KBM-7 (cell line): ENCODE results near the gene EML1.

Experiments used
- DNase-seq: peaks from one replicate; pipeline ENCODE4 v3.0.0-alpha.2; 2015
- in situ Hi-C: fragments of 300-500 bp; cut with MboI; formaldehyde crosslinking; loops from 2 replicates; pipeline ENCODE4 v1.14.3; 2020; ENCODE audit warnings: low sequenced_read_pairs, low pct_unique_long_range_greater_than_20kb, mixed read lengths

The EML1 gene

DNA sequence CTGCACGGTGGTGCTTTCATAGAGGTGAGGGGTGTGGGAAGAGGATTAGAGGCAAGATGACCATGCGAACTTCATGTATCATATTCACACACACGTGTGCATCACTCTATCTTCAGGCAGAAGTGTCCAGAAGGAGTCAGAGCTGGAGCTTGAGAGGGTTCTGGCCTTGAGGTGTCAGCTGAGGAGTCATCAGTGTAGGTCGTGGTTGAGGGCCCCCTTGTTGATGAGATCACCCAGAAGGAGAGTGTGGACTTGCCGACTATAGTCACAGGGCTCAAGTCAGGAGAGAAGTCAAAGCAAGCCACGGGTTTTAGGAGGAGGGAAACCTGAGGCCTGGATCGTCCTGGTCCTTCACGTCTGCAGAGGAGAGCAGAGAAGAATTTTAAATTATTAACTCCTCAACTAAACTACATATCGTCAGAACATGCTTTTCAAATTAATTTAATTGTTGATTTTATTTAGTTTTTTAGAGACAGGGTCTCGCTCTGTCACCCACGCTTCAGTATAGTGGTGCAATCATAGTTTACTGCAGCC, 25.4 kb downstream of the EML1 start:
- in situ Hi-C loops = no loop called here
- DNase-seq = no peak

DNA sequence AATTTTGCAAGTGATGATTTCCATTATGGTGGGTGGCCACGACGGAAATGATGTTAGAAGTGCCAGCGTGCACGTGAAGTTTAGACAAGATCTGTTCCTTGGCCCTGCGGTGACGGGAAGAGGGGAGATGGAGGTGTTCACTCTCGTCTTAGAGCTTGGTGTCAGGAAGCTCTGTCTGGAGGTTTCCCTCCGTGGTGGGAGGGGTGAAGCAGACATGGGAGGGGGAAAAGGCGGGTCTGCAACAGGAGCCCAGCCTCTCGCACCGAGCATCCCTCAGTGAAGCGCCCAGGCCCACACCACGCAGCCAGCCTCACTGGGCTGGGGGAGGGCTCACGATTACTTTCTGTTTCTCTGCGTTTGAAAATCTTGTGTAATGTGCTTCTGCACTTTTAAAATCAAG, 26.3 kb downstream of the EML1 start:
- DNase-seq = no peak
- in situ Hi-C loops = no loop called here

DNA sequence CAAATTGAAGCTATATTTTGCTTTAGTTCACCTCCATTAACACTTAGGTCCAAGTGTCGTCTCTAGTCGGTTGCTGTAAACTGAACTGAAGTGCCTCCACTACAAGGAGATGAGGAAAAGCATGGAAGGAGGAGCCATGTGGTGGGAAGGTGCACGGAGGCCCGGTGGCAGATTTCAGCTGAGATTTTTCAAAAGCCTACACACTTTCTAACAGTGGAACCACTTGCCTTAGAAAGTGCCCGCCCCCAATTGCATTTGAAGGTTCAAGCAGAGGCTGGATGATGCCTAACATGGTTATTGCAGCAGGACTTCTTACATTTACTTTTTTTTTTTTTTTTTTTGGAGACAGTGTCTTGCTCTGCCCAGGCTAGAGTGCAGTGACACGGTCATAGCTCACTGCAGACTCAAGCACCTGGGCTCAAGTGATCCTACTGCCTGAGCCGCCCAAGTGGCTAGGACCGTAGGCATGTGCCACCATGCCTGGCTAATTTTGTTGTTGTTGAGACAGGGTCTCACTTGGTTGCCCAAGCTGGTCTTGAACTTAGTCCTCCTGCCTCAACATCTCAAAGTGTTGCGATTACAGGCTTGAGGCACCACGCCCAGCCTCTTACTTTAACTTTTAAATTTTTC, 27.6 kb downstream of the EML1 start:
- in situ Hi-C loops = no loop called here
- DNase-seq = no peak

DNA sequence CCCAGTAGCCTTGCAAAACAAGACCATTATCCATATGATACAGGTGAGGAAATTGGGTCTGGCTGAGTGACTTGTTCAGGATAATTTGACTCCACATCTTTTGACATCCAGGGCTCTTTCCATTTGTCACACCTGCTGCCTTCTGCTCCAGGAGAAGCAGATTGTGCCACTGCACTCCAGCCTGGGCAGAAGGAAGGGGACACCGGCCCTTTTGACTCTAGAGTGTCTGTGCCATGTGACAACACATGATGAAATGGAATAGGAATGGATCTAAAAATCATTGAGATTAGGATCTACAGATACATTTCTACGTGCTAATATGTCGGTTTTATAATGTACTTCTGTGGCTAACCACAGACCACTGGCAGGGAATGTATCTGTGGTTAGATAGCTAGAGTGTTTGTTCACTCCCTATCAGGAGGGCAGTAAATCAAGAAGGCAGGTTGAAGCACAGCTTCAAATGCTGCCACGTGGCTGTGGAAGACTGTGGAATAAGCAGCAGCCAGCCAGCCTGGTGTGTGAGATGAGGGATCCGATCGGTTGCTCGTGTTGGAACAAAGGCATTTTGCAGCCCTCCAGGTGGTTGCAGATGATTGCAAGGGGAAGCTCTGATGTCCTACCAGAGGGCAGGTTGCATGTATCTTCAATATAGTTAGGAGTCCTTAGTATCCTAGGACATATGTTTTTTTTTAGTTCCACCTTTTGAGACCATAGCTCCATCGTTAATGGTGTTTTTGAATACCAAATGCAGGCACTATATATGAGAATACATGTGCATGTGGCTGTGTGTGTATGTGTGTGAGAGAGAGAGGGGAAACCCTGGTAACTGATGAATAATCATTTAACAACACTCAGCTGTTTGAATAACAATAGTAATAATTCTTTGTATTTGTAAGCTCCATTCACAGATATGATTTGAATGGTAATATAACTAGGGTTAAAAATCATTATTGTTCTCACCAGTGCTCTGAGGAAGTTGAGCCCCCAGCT, 28.6 kb downstream of the EML1 start:
- in situ Hi-C loops = no loop called here
- DNase-seq = peak; percentile 66

DNA sequence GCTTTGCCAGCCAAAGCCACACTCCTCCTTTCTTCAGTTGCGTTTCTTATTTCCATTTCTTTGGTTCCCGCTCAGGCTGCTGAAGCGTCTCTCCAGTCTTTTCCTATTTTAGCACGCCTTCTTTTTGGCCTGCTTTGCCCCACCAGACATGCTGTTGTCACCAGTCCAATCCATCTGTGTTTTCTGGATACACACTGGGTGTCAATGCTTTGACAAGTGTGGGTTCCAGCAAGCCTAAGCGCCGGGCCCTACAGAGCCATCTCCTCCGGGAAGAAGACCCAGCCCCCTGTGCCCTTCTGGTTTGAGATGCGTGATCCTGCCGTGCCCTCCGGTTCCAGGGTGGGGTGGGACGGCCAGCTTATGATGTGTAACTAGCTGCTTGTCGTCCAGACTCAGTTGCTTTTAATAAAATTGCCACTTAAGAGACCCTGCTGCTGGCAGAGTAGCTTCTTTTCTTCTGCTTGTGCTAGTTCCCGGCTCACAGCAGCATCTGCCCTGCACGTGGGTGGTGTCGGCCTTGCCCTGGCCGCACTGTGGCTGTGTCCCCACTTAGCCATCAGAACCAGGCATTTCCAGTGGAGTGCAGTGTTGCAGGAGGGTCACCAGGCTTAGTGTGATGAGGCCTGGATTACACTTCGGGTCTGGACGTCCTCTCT, 29.7 kb downstream of the EML1 start:
- DNase-seq = no peak
- in situ Hi-C loops = no loop called here

DNA sequence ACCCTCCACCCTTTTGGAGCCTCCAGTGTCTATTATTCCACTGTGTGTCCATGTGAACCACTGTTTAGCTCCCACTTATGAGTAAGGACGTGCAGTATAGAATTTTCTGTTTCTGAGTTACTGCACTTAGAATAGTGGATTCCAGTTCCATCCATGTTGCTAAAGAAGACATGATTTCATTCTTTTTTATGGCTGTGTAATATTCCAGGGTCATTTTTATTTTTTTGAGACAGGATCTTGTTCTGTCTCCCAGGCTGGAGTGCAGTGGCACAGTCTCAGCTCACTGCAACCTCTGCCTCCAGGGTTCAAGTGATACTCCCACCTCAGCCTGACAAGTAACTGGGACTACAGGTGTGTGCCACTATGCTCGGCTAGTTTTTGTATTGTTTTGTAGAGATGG, 31.6 kb downstream of the EML1 start:
- no peak for DNase-seq
- in situ Hi-C loops = no loop called here

DNA sequence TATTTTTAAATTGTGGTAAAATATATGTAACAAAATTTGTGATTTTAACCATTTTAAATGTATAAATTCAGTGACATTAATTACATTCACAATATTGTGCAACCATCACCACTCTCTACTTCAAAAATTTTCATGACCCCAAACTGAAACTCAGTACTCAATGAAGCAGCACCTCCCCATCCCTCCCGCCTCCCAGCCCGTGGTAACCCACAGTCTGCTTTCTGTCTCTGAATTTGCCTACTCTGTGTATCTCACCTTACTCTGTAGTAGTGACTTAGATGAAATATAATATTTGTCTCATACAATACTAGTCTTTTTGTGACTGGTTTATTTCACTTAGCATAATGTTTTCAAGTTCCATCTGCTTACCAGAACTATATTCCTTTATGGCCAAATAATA, 36.2 kb downstream of the EML1 start:
- in situ Hi-C loops = no loop called here
- DNase-seq = no peak

DNA sequence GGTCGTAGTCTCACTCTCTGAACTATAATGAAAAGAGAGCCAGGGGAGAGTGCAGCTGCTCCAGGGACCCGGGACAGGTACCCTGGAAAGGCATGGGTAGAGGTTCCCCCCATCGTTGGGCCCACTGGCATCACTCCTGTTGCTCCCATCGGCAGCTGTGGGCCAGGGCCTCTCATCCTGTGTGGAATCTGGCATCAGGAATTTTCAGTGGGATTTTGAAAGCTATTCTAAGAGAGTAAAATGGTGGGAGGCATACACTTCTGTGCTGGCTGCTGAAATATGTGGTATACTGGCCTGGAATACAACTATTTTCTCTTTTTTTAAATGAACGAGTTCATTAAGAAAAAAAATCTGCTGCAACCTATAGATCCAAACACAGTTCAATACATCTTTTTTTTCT, 38.1 kb downstream of the EML1 start:
- no peak for DNase-seq
- in situ Hi-C loops = no loop called here

DNA sequence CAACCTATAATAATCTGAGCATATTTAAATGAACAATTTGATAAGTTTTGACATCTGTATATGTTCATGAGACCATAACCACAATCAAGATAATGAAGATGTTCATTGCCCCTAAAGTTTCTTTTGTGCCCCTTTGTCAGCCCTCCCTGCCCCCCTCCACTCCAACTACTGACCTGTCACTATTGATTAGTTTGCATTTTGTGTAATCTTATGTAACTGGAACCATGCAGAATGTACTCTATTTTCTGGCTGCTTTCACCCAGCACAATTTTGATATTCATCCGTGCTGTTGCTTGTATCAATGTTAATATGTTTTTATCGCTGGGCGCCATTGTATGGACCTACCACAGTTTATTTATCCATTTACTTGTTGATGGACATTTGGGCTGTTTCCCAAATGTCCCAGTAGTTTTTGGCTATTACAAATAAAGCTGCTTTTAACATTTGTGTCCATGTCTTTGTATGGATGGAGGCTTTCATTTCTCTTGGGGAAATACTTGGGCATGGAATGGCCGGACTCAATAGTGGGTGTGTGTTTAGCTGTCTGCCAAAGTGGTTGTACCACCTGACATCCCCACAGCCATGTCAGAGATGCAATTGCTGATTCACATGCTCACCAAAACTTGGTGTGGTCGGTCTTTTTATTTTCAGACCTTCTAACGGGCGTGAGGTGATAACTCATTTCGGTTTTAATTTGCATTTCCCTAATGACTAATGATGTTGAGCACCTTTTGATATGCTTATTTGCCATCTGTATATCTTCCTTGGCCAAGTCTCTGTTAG, 38.9 kb downstream of the EML1 start:
- DNase-seq = no peak
- in situ Hi-C loops = no loop called here

DNA sequence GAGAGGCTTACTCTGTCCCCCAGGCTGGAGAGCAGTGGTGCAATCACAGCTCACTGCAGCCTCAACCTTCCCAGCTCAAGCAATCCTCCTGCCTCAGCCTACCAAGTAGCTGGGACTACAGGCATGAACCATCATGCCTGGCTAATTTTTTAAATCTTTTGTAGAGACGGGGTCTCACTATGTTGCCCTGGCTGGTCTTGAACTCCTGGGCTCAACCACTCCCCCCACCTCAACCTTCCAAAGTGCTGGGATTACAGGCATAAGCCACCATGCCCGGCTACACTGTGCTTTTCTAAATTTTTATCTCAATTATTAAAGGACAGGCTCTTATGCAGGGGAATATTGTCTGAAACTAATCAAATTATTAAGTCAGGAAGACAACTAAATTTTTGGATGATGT, 44.6 kb downstream of the EML1 start:
- in situ Hi-C loops = no loop called here
- no peak for DNase-seq

DNA sequence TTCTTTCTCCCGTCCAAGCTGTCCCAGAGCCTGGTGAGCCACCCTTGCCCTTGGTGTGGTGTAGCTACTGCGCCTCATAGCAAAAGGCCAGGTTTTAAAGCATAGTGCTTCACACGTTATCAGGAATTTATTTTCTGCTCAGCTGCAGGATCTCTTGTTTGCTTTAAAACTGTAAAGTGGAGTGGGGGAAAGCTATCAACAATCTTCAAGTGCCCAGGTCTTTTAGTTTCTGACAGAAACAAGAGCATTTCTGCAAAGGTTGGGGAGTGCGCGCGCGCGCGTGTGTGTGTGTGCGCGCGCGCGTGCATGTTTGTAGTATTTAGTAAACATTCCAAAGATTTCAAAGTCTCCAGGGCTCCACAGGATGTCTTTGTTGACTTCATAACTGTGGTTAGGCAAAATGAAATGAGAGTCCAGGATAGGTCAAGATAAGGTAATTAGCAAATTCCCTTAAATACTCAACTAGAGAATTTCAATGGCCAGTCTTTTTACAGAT, 45.5 kb downstream of the EML1 start:
- in situ Hi-C loops = no loop called here
- DNase-seq = no peak

DNA sequence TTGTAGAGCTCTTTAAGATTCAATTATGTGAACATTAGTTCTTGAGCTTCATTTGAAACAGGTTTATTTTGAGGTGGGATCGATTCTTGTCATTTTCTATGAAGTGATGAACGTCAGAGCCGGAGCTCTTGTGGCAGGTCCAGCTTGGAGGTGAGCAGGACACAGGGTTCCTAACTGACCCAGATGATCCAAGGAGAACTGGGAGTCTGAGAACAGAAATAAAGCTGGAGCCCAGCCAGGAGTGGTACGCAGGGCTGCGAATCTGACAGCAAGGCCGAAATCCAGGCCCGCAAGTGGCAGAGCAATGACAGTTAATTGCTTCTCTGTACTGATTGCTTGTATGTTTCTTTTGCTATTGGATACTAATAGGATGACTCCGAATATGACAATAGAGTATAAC, 46.5 kb downstream of the EML1 start:
- DNase-seq = no peak
- in situ Hi-C loops = no loop called here

DNA sequence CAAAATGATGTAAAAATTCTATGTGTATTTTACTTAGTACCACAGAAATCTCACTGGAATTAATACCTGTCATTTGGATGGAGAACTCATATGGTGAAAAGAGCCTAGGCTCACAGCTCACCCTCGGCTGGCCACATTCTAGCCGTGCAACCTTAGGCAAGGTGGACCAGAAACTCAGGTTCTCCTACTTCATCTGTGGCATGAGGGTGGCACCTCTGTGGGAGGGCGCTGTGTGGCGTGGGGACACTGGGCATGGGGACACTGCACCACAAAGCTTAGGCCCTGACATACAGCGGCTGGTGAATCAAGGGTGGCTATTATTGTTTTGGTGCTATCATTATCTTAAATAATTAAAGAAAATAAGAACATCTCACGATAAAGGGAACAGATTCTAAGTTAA, 47.1 kb downstream of the EML1 start:
- no peak for DNase-seq
- in situ Hi-C loops = no loop called here

DNA sequence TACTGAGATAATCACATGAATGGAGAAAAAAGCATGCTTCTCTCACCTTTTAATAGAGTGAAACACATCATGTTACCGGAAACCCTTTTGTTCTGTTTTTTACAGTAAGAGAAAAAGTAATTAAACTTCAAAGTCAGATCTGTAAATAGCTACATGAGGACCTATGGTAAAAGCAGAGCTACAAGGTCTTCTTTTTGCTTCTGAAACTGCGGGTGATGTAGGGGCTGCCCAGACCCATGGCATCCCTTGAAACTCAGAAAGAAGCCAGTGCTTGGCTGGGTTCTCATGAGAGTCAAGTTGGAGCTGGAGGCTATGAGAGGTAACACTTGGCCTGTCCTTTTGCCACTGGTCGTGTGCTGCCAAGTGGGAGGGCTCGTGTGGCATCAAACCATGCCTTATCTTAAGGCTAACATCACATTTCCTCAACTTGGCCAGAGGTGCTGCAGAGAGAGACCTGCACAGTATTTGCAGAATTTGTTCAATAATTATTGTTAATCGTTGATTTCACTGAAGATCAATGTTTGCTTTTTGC, 47.6 kb downstream of the EML1 start:
- in situ Hi-C loops = no loop called here
- DNase-seq = no peak

DNA sequence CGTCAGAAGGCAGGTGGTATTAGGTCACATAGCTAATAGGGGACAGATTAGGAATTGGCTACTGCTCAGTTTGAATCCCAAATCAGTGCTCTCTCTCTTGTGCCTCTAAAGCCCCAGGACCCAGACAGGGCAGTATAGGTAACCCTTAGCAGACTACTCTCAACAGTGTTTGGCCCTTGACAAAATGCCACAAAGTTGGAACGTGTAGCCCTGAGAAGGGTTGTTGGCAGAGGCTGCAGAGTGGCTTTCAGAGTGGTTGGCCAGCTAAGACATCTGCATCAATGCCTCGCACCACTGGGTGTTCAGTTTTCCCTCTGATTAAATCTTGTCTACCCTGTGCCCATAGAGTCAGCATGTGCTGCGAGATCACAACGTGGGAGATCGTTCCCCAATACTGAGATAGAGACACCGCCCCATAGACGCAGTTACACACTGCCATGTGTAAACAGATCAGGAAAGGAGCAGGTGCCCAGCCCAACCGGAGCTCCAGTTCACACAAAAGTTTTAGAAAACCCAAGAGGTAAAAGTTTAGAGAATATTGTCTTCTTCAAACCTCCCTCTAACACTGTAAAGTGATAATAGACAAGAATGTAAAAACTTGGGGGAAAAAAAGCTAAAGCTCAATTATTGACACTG, 48.3 kb downstream of the EML1 start:
- in situ Hi-C loops = no loop called here

DNA sequence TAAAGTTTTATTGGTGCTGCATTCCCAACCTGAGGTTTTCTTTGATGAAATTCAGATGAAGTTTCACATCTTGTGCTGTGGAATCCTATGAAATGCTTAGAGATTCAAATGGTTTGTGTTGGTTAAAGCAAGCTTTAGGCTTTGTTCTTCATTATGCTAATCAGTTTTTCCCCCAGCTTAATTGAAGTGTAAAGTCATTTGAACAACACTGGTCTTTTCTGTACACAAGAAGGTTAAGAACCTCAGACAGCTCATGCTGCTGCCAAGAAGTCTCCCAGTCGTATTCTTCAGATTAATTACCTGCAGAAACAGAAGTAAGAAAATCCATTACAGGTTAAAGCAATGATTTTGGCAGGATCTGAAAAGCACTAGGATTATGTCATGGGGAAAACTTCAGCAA, 48.9 kb downstream of the EML1 start:
- DNase-seq = no peak

More for the DNA sequence above, 48.3 kb downstream of the EML1 start:
- DNase-seq = no peak

DNA sequence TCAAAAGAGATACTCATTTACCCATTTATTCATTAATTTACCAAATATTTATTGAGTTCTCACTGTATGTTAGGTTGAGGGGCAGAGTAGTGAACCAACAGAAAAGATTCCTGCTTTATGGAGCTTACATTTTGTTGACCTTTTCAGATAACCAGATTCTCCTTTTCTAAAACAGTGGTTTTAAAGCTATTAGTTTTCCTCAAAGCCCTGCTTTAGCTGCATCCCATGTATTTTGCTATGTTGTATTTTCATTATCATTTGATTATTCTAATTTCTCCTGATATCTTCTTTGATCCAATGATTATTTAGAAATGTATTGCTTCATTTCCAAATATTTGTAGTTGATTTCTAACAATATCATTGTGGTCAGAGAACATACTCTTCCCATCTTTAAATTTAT, 53.6 kb downstream of the EML1 start:
- in situ Hi-C loops = no loop called here

More for the DNA sequence above, 48.9 kb downstream of the EML1 start:
- in situ Hi-C loops = no loop called here

DNA sequence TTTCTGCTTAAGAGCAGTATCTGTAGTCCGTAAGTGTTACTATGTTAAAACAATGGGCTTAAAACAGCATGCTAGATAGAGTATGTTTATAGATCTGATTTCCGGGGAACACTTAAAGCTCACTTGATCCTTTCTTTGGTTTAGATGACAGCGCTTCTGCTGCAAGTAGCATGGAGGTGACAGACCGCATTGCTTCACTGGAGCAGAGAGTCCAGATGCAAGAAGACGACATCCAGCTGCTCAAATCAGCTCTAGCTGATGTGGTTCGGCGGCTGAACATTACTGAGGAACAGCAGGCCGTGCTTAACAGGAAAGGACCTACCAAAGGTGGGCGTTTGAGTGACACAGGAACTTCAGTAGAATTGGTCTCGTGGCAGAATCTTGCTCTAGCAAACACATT, 57.5 kb downstream of the EML1 start:
- in situ Hi-C loops = no loop called here
- DNase-seq = no peak

More for the DNA sequence above, 53.6 kb downstream of the EML1 start:
- DNase-seq = no peak
